GM19193 (cell line): ENCODE data around the gene TRMT10B.

Experiments
- POLR2A ChIP-seq: IDR thresholded peaks from 4 replicates; pipeline ENCODE4 v1.6.1; 2011; ENCODE audit not compliant: insufficient read depth, insufficient read length; ENCODE audit errors: extremely low read depth

Gene TRMT10B

GRCh38 chr9:37778534-37778933 is 24.9 kb downstream of the TRMT10B start:
- no peak for TF ChIP-seq POLR2A

DNA sequence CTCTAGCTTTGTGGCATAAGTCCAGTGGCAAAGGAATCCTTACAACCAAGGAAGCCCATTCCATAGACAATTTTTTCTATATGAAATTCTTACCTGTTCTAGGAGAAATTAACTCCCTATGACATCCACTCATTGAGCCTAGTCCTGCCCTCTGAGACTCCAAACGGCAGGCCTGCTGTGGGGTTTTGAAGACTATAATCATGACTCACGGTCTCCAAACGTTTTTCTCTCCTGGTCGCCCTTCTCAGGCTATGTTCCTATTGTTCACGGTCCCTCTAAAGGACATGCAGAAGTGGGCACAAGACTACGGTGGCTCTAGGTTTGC is 30.6 kb downstream of the TRMT10B start:
- no peak for TF ChIP-seq POLR2A

DNA sequence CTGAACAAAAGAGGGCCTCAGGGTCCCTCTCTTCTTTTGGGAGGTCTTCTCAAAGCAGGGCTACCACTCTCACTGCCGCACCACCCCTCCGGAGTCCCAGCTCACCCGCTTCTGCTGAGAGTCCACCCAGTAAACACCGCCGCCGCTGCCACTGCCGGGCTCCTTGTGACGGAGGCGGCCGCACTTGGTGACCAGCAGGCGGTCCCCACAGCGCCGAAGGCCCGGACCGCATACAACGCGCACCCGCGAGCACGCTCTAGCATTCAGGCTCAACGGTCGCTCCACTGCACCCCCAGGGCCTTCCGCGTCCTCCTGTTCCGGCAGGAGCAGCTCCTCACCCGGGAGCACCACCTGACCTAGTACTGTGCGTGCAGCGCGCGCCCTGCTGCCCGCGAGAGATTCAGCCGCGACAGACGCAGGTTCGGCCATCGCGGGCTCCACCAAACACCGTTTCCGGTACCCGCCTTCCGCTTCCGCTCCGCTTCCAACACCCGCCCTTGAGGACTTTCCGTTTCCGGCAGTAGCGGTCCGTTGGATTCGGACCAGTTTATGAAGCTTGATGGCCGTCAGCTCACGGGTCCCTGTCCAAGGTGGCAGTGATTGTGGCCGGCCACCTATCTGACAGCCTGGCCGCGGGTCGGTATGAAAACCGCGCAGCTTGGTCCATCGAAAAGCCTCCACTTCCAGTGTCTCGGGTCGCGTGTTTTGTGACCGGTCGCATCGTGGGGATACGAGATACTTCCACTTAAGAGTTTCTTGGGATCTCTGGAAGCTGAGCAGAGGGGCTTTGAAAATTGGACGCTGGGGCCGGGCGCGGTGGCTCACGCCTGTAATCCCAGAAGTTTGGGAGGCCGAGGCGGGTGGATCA is 31.2 kb downstream of the TRMT10B start, which contains the start of gene EXOSC3:
TSS of gene EXOSC3 (minus strand) at position 449 of the 868 bp plus-strand sequence. CDS start at position 429, 20 bp downstream.
- TF ChIP-seq POLR2A, result peak; percentile 98

DNA sequence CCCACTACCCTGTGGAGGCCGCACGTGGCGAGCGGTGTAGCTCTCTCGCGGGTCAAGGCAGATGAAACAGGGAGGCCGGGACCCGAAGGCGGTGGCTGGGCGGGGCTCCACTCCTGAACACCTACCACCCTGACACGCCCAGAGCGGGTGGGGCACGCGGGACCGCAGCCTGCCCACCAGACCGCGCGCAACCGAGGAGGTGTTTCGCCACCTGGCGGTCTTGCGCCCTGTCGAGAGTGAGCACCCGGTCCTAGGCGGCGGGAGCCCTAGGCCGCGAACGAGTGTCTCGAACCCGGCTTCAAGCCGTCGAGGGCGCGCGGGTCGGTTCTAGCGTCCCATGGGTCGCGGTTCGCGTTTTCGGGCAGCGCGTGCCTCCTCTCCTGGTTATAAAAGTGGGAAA is 33.5 kb downstream of the TRMT10B start:
- TF ChIP-seq POLR2A, result no peak

GRCh38 chr9:37788332-37788731 is 34.7 kb downstream of the TRMT10B start:
- TF ChIP-seq POLR2A, result no peak

DNA sequence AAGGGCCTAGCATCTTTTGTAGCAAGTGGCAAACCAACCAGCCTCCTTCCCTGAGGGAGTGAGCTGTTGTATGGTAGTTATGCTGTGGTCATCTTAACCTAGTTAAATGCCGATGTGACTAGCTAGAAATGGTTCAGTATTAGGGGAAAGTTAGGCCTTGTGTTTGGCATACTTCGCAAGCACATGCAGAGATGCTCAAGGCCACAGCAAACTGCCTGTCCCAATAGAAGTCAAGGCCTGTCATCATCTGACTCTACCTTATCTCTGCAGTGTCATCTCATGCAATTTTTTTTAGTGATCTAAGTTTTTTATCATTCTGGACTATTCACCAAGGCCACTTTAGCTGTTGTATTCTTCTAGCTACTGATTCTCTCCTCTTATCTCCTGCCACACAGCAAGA is 36.5 kb downstream of the TRMT10B start:
- TF ChIP-seq POLR2A, result no peak

DNA sequence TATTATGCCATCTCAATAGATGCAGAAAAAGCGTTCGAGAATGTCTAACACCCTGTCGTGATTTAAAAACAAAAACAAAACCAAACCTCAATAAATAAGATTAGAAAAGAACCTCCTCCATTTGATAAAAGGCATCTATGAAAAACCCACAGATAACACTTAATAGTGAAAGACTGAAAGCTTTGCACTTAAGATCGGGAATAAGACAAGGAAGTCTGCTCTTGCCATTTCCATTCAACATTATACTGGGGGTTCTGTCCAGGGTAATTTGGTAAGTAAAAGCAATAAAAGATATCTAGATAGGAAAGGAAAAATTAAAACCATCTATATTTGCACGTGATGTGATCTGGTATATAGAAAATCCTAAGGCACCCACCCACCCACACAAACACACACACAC is 38.5 kb downstream of the TRMT10B start:
- TF ChIP-seq POLR2A, result no peak

DNA sequence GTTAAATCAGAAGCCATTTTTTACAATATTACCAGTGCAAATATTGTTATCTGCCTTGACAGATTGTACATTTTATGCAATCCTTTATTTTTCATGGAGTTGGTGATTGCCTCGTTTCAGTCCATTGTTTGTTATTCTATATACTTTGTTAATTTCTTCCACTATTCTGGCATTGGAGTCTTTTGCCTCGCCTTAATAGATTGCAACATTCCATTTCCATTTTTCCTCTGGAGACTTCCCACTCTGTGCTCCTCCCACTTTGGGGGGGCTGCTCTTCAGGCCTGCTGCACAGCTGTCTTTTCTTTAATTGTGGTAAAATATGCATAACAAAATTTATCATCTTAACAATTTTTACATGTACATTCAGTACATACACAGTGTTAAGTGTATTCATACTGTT is 42.6 kb downstream of the TRMT10B start:
- no peak for TF ChIP-seq POLR2A

GRCh38 chr9:37798677-37799076 is 45.1 kb downstream of the TRMT10B start:
- no peak for TF ChIP-seq POLR2A

DNA sequence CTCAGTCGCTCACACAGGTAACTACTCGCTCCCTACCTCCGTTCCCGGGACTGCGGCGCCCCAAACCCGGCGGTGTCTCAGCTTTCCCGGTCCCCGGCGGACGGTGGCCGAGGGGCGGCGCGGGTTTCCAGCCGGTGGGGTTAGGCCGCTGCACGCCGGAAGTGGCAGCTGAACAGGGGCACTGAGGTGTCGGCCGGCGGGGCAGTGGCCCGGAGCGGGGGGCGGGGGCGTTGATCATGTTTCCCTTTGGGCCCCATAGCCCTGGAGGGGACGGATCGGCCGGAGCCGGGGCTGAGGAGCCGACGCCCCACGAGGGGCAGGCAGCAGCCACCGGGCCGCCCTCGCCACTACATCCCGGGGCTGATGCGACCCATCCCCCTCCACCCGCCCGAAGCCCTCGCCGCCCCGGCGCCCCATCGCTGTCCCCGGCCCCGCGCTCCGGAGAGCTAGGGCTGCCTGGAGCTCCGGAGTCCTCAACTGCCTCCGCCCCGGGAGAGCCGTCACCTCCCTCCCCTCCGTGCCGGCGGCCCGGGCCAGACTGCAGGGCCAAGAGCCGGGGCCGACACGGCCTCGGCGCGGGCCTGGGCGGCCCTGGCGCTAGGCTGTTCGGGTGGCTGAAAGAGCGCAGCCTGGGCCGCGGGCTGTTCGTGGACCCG is 47.2 kb downstream of the TRMT10B start, which contains the start of gene DCAF10:
TSS of gene DCAF10 (plus strand) at position 167 of the 656 bp plus-strand sequence. CDS start at position 237, 70 bp downstream.
- TF ChIP-seq POLR2A, result peak; percentile 79

DNA sequence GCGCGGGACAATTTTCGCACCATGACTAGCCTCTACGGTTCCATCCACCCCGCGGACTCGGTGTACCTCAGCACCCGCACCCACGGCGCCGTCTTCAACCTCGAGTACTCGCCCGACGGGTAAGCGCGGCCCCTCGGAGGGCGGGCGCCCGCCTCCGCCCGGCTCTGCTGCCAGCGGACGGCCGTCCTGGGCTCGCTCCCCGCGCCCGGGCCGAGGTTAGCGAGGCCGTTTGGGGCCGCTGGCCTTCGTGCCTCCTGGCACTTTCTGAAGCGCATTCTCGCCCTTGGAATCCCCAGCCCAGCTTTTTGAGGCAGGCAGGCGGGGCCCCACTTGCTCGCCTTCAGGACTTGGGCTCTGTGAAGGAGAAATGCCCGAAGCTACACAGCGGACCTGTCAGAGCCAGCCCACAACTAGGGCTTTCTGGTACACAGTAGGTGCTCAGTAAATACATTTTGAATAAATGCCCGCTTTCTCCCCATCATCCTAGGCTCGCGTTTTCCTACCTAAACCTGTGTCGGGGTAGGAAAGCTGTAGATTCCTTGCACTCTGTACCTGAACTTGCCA is 47.8 kb downstream of the TRMT10B start:
- no peak for TF ChIP-seq POLR2A

- no peak for TF ChIP-seq POLR2A
Measured at GRCh38 chr9:37801959-37802711, 48.5 kb downstream of the TRMT10B start.

- no peak for TF ChIP-seq POLR2A
Measured at GRCh38 chr9:37806271-37806670, 52.7 kb downstream of the TRMT10B start.

DNA sequence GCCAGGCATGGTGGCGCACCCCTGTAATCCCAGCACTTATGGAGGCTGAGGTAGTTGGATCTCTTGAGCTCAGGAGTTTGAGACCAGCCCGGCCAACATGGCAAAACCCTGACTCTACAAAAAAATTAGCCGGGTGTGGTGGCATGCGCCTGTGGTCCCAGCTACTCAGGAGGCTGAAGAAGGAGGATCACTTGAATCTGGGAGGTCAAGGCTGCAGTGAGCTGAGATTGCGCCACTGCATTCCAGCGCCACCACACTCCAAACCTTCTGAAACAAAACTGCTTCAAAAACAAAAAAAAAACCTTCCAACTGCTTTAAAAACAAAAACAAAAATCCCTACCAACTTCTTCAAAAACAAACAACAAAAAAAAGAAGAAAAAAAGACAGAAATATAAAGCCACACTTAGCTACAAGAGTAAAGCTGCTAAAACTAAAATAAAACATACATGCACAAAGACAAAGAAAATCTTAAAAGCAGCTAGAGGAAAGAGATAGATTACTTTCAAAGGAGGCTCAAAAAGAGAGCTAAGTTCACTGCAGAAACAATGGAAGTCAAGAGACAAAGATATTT is 58.4 kb downstream of the TRMT10B start:
- TF ChIP-seq POLR2A, result no peak
